GM12878 (cell line): ENCODE data around the gene OTX2. TPM values are rescaled to one million over a fixed set of nuclear protein-coding genes. Genes with fewer than 3 reads are reported as not detected.

Source experiments
- ATAC-seq: fragments of 200-7000 bp; cut with Tn5 transposase; 3 replicates; pipeline ENCODE4 v1.9.1; 2020; ENCODE audit warnings: mild to moderate bottlenecking, moderate library complexity
- BruUV-seq: library from RNA; stranded (reverse); fragments of 400-500 nt; replicated peaks from 2 replicates; lab custom pipeline; 2021; lab: Mats Ljungman, UMichigan
- CTCF ChIA-PET: fragments of 300-600 bp; sonication (Branson Sonifier 250); formaldehyde crosslinking; extraction: SDS; loops from one replicate; lab custom pipeline; 2021; ENCODE audit warnings: inconsistent platforms; lab: Yijun Ruan, JAX
- POLR2A ChIA-PET: fragments of 350-600 bp; formaldehyde crosslinking; extraction: SDS; loops from one replicate; lab custom pipeline; 2021; ENCODE audit warnings: inconsistent platforms; lab: Charles Lee
- RAD21 ChIA-PET: fragments of 300-600 bp; sonication (Branson Sonifier 250); formaldehyde crosslinking; loops from one replicate; lab custom pipeline; 2023; ENCODE audit warnings: antibody characterized with exemption; ENCODE audit not compliant: unreplicated experiment; lab: Charles Lee
- SMC1A ChIA-PET: fragments of 300-600 bp; sonication (Branson Sonifier 250); formaldehyde crosslinking; loops from one replicate; lab custom pipeline; 2023; ENCODE audit not compliant: unreplicated experiment, uncharacterized antibody; lab: Charles Lee
- DNase-seq: peaks from one replicate; pipeline ENCODE4 v3.0.0-alpha.2; 2011; ENCODE audit warnings: low read depth, low spot score
- FAIRE-seq: peaks from 3 replicates; lab custom pipeline; 2011; peaks lifted over from hg19 to GRCh38; lab: Jason Lieb, UNC
- H2AFZ ChIP-seq: 2 replicates; pipeline ENCODE4 v1.6.0; 2011; ENCODE audit warnings: low read depth, low read length, control low read depth; ENCODE audit not compliant: control insufficient read depth
- H3K27ac ChIP-seq: 2 replicates; pipeline ENCODE4 v1.5.1; 2011; ENCODE audit warnings: control low read depth; ENCODE audit not compliant: control insufficient read depth, insufficient read depth
- H3K27me3 ChIP-seq, 2 experiments: replicated peaks in 1 of 2; 2 replicates each; pipeline versions ENCODE4 v1.6.0 to v1.6.1; 2011; ENCODE audit warnings: low read length in 1 of 2; ENCODE audit not compliant: control insufficient read depth in 2 of 2, insufficient read depth in 2 of 2
- H3K36me3 ChIP-seq, 2 experiments: 2 replicates each; pipeline ENCODE4 v1.5.1; 2011; ENCODE audit warnings: low read length in 1 of 2; ENCODE audit not compliant: control insufficient read depth in 2 of 2, insufficient read depth in 2 of 2
- H3K4me1 ChIP-seq: 2 replicates; pipeline ENCODE4 v1.6.1; 2011; ENCODE audit warnings: mild to moderate bottlenecking, low read length, moderate library complexity, mixed read lengths; ENCODE audit not compliant: control insufficient read depth, insufficient read depth
- H3K4me2 ChIP-seq: 2 replicates; pipeline ENCODE4 v1.6.0; 2011; ENCODE audit warnings: control low read depth; ENCODE audit not compliant: control insufficient read depth, insufficient read depth
- H3K4me3 ChIP-seq: fragments of 200-600 bp; sonication (generic); 2 replicates; pipeline ENCODE4 v1.5.1; 2016
- H3K79me2 ChIP-seq: 2 replicates; pipeline ENCODE4 v1.6.0; 2011; ENCODE audit warnings: low read length; ENCODE audit not compliant: control insufficient read depth, insufficient read depth
- H3K9ac ChIP-seq: 2 replicates; pipeline ENCODE4 v1.8.0; 2011; ENCODE audit warnings: low read length, control low read depth, mixed read lengths; ENCODE audit not compliant: control insufficient read depth, insufficient read depth
- H3K9me3 ChIP-seq: replicated peaks from 3 replicates; pipeline ENCODE4 v1.5.1; 2011; ENCODE audit warnings: mild to moderate bottlenecking, low read length; ENCODE audit not compliant: control insufficient read depth, insufficient read depth
- H4K20me1 ChIP-seq: 2 replicates; pipeline ENCODE4 v1.6.0; 2011; ENCODE audit not compliant: control insufficient read depth, insufficient read depth
- CEBPB ChIP-seq, 2 experiments: fragments of 150-350 bp in 1 of 2; IDR thresholded peaks; 2 replicates each; pipeline ENCODE4 v1.6.1; 2012 to 2014; ENCODE audit warnings: low read depth in 2 of 2, low read length in 2 of 2, borderline replicate concordance in 1 of 2, inconsistent platforms in 1 of 2
- EGR1 ChIP-seq, 2 experiments: IDR thresholded peaks; 1 replicate in 1 of 2; 2 replicates in 1 of 2; pipeline ENCODE4 v1.6.1; 2011 to 2012; ENCODE audit warnings: low read depth in 2 of 2, low read length in 2 of 2, borderline replicate concordance in 1 of 2, mild to moderate bottlenecking in 1 of 2, moderate library complexity in 1 of 2
- FOXM1 ChIP-seq: IDR thresholded peaks from 2 replicates; pipeline ENCODE4 v1.6.1; 2012; ENCODE audit warnings: low read depth, mild to moderate bottlenecking, inconsistent platforms, low read length, moderate library complexity
- POU2F2 ChIP-seq: IDR thresholded peaks from 3 replicates; pipeline ENCODE4 v1.6.1; 2011; ENCODE audit warnings: low read depth, mild to moderate bottlenecking, low read length, borderline replicate concordance
- RCOR1 ChIP-seq: conservative IDR thresholded peaks from 2 replicates; pipeline ENCODE4 v1.6.1; 2012; ENCODE audit warnings: low read depth, low read length, improper control_type of control experiment
- RUNX3 ChIP-seq: IDR thresholded peaks from 2 replicates; pipeline ENCODE4 v1.6.1; 2012; ENCODE audit warnings: low read length, inconsistent platforms
- SPI1 ChIP-seq: IDR thresholded peaks from 2 replicates; pipeline ENCODE4 v1.6.1; 2011; ENCODE audit warnings: low read depth, mild to moderate bottlenecking, low read length, moderate library complexity, borderline replicate concordance; ENCODE audit not compliant: insufficient read depth
- SREBF1 ChIP-seq: IDR thresholded peaks from 2 replicates; pipeline ENCODE4 v1.6.1; 2012; ENCODE audit warnings: mild to moderate bottlenecking, low read length
- TCF7 ChIP-seq: IDR thresholded peaks from 2 replicates; pipeline ENCODE4 v1.6.1; 2014; ENCODE audit warnings: antibody characterized with exemption, borderline replicate concordance
- YY1 ChIP-seq: IDR thresholded peaks from 2 replicates; pipeline ENCODE4 v1.6.1; 2011; ENCODE audit warnings: low read depth, mild to moderate bottlenecking, low read length
- WGBS: methylation state at CpG from one replicate; pipeline ENCODE4 v1.1.6; 2016; ENCODE audit warnings: low lambda C conversion rate; ENCODE audit not compliant: insufficient replicate concordance, insufficient coverage; ENCODE audit errors: missing lambda C conversion rate; 5-methylcytosine and 5-hydroxymethylcytosine counted together
- in situ Hi-C: fragments of 300-500 bp; cut with MboI; formaldehyde crosslinking; loops from 9 replicates; pipeline ENCODE4 v1.14.3; 2018; ENCODE audit warnings: mixed read lengths
- intact Hi-C: fragments of 100-400 bp; cut with micrococcal nuclease; formaldehyde crosslinking; loops from one replicate; pipeline ENCODE4 v1.14.2; 2022; ENCODE audit not compliant: unreplicated experiment
- polyA plus RNA-seq, 11 experiments: library from polyadenylated mRNA; depleted of rRNA in 4 of 11; unstranded in 6 of 11; stranded (reverse) in 5 of 11; fragments of >200 nt; fragmentation: Nextera tagmentation in 4 of 11; fragmentation: Illumina TruSeq in 1 of 11; extraction: Ambion mirVana in 4 of 11; extraction: Trizol in 1 of 11; gene quantifications; 1 replicate in 1 of 11; 2 replicates in 10 of 11; pipeline versions ENCODE4 v1.2.1 to v1.2.3, GENCODE V29; 2011 to 2016; ENCODE audit warnings: inconsistent platforms in 2 of 11, missing spikeins in 2 of 11, low read depth in 1 of 11
- total RNA-seq, 4 experiments: library from RNA; depleted of rRNA in 3 of 4; stranded (reverse); fragments of >200 nt in 3 of 4; fragmentation: Illumina TruSeq in 1 of 4; extraction: Trizol in 1 of 4; gene quantifications; 2 replicates each; pipeline versions ENCODE4 v1.2.1 to v1.2.3, GENCODE V29; 2013 to 2021
- TF ChIP-seq, protein P1 (sequence below): IDR thresholded peaks from 2 replicates; pipeline ENCODE4 v1.6.1; 2012; ENCODE audit warnings: mild to moderate bottlenecking, low read depth, low read length
- TF ChIP-seq, protein P2 (sequence below): IDR thresholded peaks from 2 replicates; pipeline ENCODE4 v1.6.1; 2012; ENCODE audit warnings: low read depth, low read length, improper control_type of control experiment

Gene OTX2
- total and polyA plus RNA-seq, 10 of the 15 experiments (the other 5 are each of a cell fraction or from before 2014, with no cell fraction given) = not detected

DNA sequence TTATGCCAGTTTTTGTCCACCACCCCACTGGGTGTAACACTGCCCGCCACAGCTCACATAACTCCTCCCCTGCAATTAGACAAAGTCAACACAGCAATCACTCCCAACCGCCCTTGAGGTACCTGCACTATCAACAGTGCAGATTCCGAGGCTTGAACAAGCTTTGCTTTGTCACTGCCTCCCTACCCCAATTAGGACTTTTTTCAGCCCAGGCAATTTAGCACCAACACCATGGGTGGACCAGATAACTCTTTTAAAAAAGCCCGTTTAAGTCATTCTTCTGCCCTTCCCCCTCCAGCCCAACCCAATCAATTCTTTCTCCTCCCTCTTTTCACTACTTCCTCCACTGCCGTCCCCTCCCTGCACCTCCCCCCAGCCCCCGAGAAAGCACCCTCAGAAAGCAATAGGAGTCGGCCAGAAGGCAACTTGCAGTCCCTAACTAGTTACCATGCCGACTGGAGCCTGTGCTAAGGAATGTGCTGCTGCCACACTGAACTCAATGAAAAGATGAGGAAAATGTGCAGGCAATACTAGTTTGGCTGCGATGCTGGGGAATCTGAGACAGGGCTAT, 45.7 kb upstream of the OTX2 start:
- no peaks in the 10 kb centered on the region for H3K4me1 ChIP-seq
- no TSS peak for BruUV-seq
- no peaks in the 10 kb centered on the region for H3K79me2 ChIP-seq
- POLR2A ChIA-PET = no interaction called here
- RAD21 ChIA-PET = no interaction called here
- no peak overlapping the region for H3K4me3 ChIP-seq
- in situ Hi-C loops (no loop called here), intact Hi-C loops (no loop called here)
- SMC1A ChIA-PET = no interaction called here
- TF ChIP-seq SREBF1 = no peak
- no peak for TF ChIP-seq POU2F2
- TF ChIP-seq, protein P1, sequence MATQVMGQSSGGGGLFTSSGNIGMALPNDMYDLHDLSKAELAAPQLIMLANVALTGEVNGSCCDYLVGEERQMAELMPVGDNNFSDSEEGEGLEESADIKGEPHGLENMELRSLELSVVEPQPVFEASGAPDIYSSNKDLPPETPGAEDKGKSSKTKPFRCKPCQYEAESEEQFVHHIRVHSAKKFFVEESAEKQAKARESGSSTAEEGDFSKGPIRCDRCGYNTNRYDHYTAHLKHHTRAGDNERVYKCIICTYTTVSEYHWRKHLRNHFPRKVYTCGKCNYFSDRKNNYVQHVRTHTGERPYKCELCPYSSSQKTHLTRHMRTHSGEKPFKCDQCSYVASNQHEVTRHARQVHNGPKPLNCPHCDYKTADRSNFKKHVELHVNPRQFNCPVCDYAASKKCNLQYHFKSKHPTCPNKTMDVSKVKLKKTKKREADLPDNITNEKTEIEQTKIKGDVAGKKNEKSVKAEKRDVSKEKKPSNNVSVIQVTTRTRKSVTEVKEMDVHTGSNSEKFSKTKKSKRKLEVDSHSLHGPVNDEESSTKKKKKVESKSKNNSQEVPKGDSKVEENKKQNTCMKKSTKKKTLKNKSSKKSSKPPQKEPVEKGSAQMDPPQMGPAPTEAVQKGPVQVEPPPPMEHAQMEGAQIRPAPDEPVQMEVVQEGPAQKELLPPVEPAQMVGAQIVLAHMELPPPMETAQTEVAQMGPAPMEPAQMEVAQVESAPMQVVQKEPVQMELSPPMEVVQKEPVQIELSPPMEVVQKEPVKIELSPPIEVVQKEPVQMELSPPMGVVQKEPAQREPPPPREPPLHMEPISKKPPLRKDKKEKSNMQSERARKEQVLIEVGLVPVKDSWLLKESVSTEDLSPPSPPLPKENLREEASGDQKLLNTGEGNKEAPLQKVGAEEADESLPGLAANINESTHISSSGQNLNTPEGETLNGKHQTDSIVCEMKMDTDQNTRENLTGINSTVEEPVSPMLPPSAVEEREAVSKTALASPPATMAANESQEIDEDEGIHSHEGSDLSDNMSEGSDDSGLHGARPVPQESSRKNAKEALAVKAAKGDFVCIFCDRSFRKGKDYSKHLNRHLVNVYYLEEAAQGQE = no peak
- TF ChIP-seq FOXM1 = no peak
- TF ChIP-seq EGR1 (IDR thresholded peaks at IDR 0.05; ENCODE audit: borderline replicate concordance in 1 of 2, low read depth in 2 of 2, low read length in 2 of 2) = no peak
- TF ChIP-seq, protein P2, sequence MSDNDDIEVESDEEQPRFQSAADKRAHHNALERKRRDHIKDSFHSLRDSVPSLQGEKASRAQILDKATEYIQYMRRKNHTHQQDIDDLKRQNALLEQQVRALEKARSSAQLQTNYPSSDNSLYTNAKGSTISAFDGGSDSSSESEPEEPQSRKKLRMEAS = no peak
- TF ChIP-seq YY1 = no peak
- TF ChIP-seq RUNX3 = no peak
- TF ChIP-seq RCOR1 = no peak
- TF ChIP-seq TCF7 = no peak
- no peak for TF ChIP-seq SPI1
- no peak for TF ChIP-seq CEBPB (IDR thresholded peaks at IDR 0.05; ENCODE audit: borderline replicate concordance in 1 of 2, low read depth in 2 of 2, low read length in 2 of 2)
- peaks cover 2 to 3% of the 10 kb centered on the region in 2 experiments for H3K27me3 ChIP-seq
- no peaks in the 10 kb centered on the region for H3K9me3 ChIP-seq
- 11% methylated on average over 8 of the region's 9 CpGs for WGBS
- H3K36me3 ChIP-seq = no peaks in the 10 kb centered on the region
- CTCF ChIA-PET = no interaction called here
- H2AFZ ChIP-seq = no peak overlapping the region
- DNase-seq (no peak), FAIRE-seq (no peak), ATAC-seq (no peak)
- no peaks in the 10 kb centered on the region for H4K20me1 ChIP-seq
- H3K27ac ChIP-seq = no peak overlapping the region
- H3K9ac ChIP-seq = no peak overlapping the region
- H3K4me2 ChIP-seq = no peak overlapping the region
